Neural cell (in vitro differentiated cells): Measurements from ENCODE around the gene SAP30BP. TPM values are rescaled to one million over a fixed set of nuclear protein-coding genes. Genes with fewer than 3 reads are reported as not detected.

Source experiments
- H2AFZ ChIP-seq: fragments of 200-600, 300-800 bp; sonication (generic), shearing (Covaris generic); 2 replicates; pipeline ENCODE4 v1.6.0; 2014; ENCODE audit warnings: low read depth, mild to moderate bottlenecking, antibody characterized with exemption, low read length, moderate library complexity
- H3F3A ChIP-seq: fragments of 200-600 bp; shearing (Covaris generic); 2 replicates; pipeline ENCODE4 v1.6.1; 2016; ENCODE audit warnings: mild to moderate bottlenecking, moderate library complexity, mixed read lengths, antibody characterized with exemption, low read length; ENCODE audit not compliant: insufficient read depth, poor library complexity, severe bottlenecking
- H3K27ac ChIP-seq: fragments of 200-600, 300-800 bp; sonication (generic), shearing (Covaris generic); 2 replicates; pipeline ENCODE4 v1.5.1; 2014; ENCODE audit warnings: mild to moderate bottlenecking, low read length, moderate library complexity
- H3K27me3 ChIP-seq: fragments of 300-800, 200-600 bp; sonication (generic), shearing (Covaris generic); 2 replicates; pipeline ENCODE4 v1.6.0; 2014; ENCODE audit warnings: mild to moderate bottlenecking, low read depth, low read length, moderate library complexity; ENCODE audit not compliant: insufficient read depth
- H3K36me3 ChIP-seq: fragments of 300-800, 200-600 bp; sonication (generic), shearing (Covaris generic); 2 replicates; pipeline ENCODE4 v1.5.1; 2014; ENCODE audit warnings: mild to moderate bottlenecking, antibody characterized with exemption, low read length, moderate library complexity; ENCODE audit not compliant: insufficient read depth
- H3K4me2 ChIP-seq: fragments of 300-800, 200-600 bp; sonication (generic), shearing (Covaris generic); 2 replicates; pipeline ENCODE4 v1.6.0; 2014; ENCODE audit warnings: mild to moderate bottlenecking, low read length
- H3K4me3 ChIP-seq: fragments of 300-800, 200-600 bp; sonication (generic), shearing (Covaris generic); 2 replicates; pipeline ENCODE4 v1.5.1; 2014; ENCODE audit warnings: mild to moderate bottlenecking, low read length, moderate library complexity
- H3K79me2 ChIP-seq: fragments of 200-600 bp; shearing (Covaris generic); replicated peaks from 2 replicates; pipeline ENCODE4 v1.6.0; 2014; ENCODE audit warnings: mild to moderate bottlenecking, low read length, moderate library complexity; ENCODE audit not compliant: insufficient read depth
- H3K9ac ChIP-seq: fragments of 300-800, 200-600 bp; sonication (generic), shearing (Covaris generic); 2 replicates; pipeline ENCODE4 v1.6.1; 2016; ENCODE audit warnings: mild to moderate bottlenecking, low read length, mixed read lengths
- H3K9me2 ChIP-seq: fragments of 200-600 bp; shearing (Covaris generic); 2 replicates; pipeline ENCODE4 v1.6.1; 2016; ENCODE audit warnings: mild to moderate bottlenecking, low read length, mixed read lengths; ENCODE audit not compliant: insufficient read depth
- H3K9me3 ChIP-seq: fragments of 200-600, 300-800 bp; sonication (generic), shearing (Covaris generic); 2 replicates; pipeline ENCODE4 v1.6.1; 2016; ENCODE audit warnings: mild to moderate bottlenecking, mixed run types, low read length, moderate library complexity, mixed read lengths
- H4K20me1 ChIP-seq: fragments of 200-600 bp; shearing (Covaris generic); 2 replicates; pipeline ENCODE4 v1.6.1; 2016; ENCODE audit warnings: mild to moderate bottlenecking, mixed run types; ENCODE audit not compliant: insufficient read depth
- CTCF ChIP-seq: fragments of 450-650 bp; IDR thresholded peaks from 2 replicates; pipeline ENCODE4 v1.5.1; 2014; ENCODE audit warnings: antibody characterized with exemption, mild to moderate bottlenecking, moderate library complexity; ENCODE audit not compliant: poor library complexity, severe bottlenecking
- EP300 ChIP-seq: fragments of 450-650 bp; conservative IDR thresholded peaks from 2 replicates; pipeline ENCODE4 v1.6.1; 2014; ENCODE audit warnings: antibody characterized with exemption, mild to moderate bottlenecking, moderate library complexity; ENCODE audit not compliant: poor library complexity, severe bottlenecking
- EZH2 ChIP-seq: fragments of 200-600, 300-800 bp; shearing (Covaris generic), sonication (generic); IDR thresholded peaks from 2 replicates; pipeline ENCODE4 v1.6.1; 2014; ENCODE audit warnings: antibody characterized with exemption, low read length, borderline replicate concordance, mild to moderate bottlenecking; ENCODE audit not compliant: insufficient read depth, poor library complexity, severe bottlenecking
- MXI1 ChIP-seq: fragments of 450-650 bp; conservative IDR thresholded peaks from 2 replicates; pipeline ENCODE4 v1.6.1; 2014; ENCODE audit warnings: antibody characterized with exemption, mild to moderate bottlenecking; ENCODE audit not compliant: poor library complexity, severe bottlenecking
- POLR2AphosphoS5 ChIP-seq: IDR thresholded peaks from 2 replicates; pipeline ENCODE4 v1.6.1; 2012
- RAD21 ChIP-seq: fragments of 450-650 bp; conservative IDR thresholded peaks from 2 replicates; pipeline ENCODE4 v1.6.1; 2014; ENCODE audit warnings: antibody characterized with exemption, mild to moderate bottlenecking, moderate library complexity
- SMC3 ChIP-seq: fragments of 450-650 bp; conservative IDR thresholded peaks from 2 replicates; pipeline ENCODE4 v1.6.1; 2014; ENCODE audit warnings: antibody characterized with exemption, mild to moderate bottlenecking, moderate library complexity; ENCODE audit not compliant: poor library complexity
- TAF1 ChIP-seq: IDR thresholded peaks from 2 replicates; pipeline ENCODE4 v1.6.1; 2012; ENCODE audit warnings: low read depth
- polyA plus RNA-seq: library from polyadenylated mRNA; depleted of rRNA; stranded (reverse); fragments of >200 nt; gene quantifications from 2 replicates; pipeline ENCODE4 v1.2.3, GENCODE V29; 2014
- TF ChIP-seq, protein P1 (sequence below): IDR thresholded peaks from 2 replicates; pipeline ENCODE4 v1.6.1; 2012; ENCODE audit warnings: borderline replicate concordance

The SAP30BP gene
- polyA plus RNA-seq, 1 donor from 2014 or later, result 156 TPM

- H3K27me3 ChIP-seq, result no peaks in the 10 kb centered on the region
- no peaks in the 10 kb centered on the region for H4K20me1 ChIP-seq
- no peaks in the 10 kb centered on the region for H3K79me2 ChIP-seq
- H3K36me3 ChIP-seq, result no peaks in the 10 kb centered on the region
- H3K4me3 ChIP-seq, result no peak overlapping the region
- no peak overlapping the region for H3K4me2 ChIP-seq
- TF ChIP-seq SMC3 (no peak), TAF1 (no peak), CTCF (no peak), POLR2AphosphoS5 (no peak), MXI1 (no peak), EZH2 (no peak), RAD21 (no peak)
- TF ChIP-seq, protein P1, sequence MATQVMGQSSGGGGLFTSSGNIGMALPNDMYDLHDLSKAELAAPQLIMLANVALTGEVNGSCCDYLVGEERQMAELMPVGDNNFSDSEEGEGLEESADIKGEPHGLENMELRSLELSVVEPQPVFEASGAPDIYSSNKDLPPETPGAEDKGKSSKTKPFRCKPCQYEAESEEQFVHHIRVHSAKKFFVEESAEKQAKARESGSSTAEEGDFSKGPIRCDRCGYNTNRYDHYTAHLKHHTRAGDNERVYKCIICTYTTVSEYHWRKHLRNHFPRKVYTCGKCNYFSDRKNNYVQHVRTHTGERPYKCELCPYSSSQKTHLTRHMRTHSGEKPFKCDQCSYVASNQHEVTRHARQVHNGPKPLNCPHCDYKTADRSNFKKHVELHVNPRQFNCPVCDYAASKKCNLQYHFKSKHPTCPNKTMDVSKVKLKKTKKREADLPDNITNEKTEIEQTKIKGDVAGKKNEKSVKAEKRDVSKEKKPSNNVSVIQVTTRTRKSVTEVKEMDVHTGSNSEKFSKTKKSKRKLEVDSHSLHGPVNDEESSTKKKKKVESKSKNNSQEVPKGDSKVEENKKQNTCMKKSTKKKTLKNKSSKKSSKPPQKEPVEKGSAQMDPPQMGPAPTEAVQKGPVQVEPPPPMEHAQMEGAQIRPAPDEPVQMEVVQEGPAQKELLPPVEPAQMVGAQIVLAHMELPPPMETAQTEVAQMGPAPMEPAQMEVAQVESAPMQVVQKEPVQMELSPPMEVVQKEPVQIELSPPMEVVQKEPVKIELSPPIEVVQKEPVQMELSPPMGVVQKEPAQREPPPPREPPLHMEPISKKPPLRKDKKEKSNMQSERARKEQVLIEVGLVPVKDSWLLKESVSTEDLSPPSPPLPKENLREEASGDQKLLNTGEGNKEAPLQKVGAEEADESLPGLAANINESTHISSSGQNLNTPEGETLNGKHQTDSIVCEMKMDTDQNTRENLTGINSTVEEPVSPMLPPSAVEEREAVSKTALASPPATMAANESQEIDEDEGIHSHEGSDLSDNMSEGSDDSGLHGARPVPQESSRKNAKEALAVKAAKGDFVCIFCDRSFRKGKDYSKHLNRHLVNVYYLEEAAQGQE, result no peak
- H3K9me3 ChIP-seq, result no peaks in the 10 kb centered on the region
- H3F3A ChIP-seq, result no peaks in the 10 kb centered on the region
- no peak overlapping the region for H3K27ac ChIP-seq
- H3K9ac ChIP-seq, result no peak overlapping the region
- no peak overlapping the region for H2AFZ ChIP-seq
- no peaks in the 10 kb centered on the region for H3K9me2 ChIP-seq
These were observed 27.8 kb upstream of the SAP30BP start for GRCh38 chr17:75639327-75639726.

- no peak overlapping the region for H3K4me2 ChIP-seq
- no peaks in the 10 kb centered on the region for H4K20me1 ChIP-seq
- TF ChIP-seq TAF1, result no peak
- no peak for TF ChIP-seq EZH2
- TF ChIP-seq POLR2AphosphoS5, result no peak
- TF ChIP-seq RAD21, result no peak
- TF ChIP-seq CTCF, result no peak
- TF ChIP-seq SMC3, result no peak
- no peak for TF ChIP-seq EP300
- TF ChIP-seq, protein P1, result no peak
- H3K27ac ChIP-seq, result no peak overlapping the region
- H3K9ac ChIP-seq, result no peak overlapping the region
- H3K9me3 ChIP-seq, result no peaks in the 10 kb centered on the region
- no peaks in the 10 kb centered on the region for H3K9me2 ChIP-seq
- no peaks in the 10 kb centered on the region for H3F3A ChIP-seq
- H2AFZ ChIP-seq, result no peak overlapping the region
- no peaks in the 10 kb centered on the region for H3K79me2 ChIP-seq
- H3K4me3 ChIP-seq, result no peak overlapping the region
- no peaks in the 10 kb centered on the region for H3K36me3 ChIP-seq
- H3K27me3 ChIP-seq, result no peaks in the 10 kb centered on the region
These were observed 27.2 kb upstream of the SAP30BP start for GRCh38 chr17:75639771-75640555.
